ENCODE results near the gene AGXT.
A peak's percentile ranks its signal among the peaks of the same experiment; 100 is the strongest.

The AGXT gene

DNA sequence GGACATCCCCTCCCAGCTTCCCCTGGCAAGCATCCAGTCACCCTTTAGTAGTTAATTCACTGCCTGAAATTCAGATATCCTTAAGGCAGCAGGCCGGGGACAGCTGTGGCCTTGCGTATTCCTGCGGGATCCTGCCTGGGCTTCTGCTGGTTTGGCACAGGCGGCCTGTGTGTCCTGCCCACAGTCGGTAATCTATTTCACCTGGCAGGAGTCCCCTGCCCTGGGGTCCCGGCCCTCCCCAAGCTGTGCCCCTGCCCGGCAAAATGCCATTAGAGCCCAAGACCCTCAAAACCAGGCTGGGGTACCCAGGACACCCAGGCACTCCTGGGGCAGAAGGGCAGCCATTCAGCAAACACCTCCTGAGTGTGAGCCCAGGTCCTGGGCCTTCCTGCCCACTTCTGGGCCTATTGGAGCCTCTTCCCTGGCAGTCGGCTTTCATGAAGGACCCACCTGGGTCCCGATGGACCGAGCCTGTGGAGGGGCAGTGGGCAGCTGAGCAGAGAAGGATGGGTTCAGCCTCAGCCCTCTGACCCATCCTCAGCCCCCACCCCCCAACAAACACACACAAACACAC lies 49.1 kb downstream of the AGXT start:
- no peaks in the 10 kb centered on the region for H3K4me1 Mint-ChIP-seq
- no peaks in the 10 kb centered on the region for H3K36me3 Mint-ChIP-seq
- H3K27ac Mint-ChIP-seq, result no peak overlapping the region
- H3K9me3 Mint-ChIP-seq, result no peaks in the 10 kb centered on the region
- DNase-seq (ENCODE audit: low spot score in 2 of 2) (no peak), ATAC-seq (no peak)
- H3K4me3 Mint-ChIP-seq, result no peak overlapping the region

DNA sequence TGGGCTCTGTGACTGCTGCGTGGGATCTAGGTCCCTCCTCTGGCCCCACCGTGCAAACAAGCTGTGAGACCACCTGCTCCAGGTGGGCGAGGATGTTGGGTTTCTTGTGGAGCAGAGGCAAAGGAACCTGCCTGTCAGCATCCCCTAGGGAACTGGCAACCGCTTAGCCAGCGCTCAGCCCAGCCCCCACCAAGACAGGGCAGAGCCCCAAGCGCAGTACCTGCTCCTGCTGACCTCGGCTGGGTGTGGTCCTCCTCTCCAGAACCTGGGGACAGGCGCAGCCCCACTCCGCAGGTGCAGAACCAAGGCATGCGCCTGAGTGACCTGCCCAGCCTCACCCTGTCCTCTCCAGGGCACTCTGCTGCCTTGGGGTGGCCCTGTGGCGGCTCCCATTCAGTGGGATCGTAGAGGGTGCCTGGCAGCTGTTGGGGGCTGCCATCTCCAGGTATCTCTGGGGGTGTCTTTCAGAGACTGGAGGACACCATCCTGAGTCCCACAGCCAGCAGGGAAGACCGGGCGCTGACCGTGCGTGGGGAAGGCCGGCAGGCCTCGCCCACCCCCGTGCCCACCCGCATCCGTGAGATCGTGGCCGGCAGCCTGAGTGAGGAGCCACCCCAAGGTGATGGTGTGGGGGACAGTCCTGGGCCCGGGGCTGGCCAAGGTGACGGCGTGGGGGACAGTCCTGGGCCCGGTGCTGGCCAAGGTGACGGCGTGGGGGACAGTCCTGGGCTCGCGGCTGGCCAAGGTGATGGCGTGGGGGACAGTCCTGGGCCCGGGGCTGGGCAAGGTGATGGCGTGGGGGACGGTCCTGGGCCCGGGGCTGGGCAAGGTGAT lies 49.9 kb downstream of the AGXT start:
- Mint-ChIP-seq H3K4me3 (no peak overlapping the region), H3K36me3 (no peaks in the 10 kb centered on the region), H3K27ac (no peak overlapping the region), H3K4me1 (no peaks in the 10 kb centered on the region), H3K9me3 (no peaks in the 10 kb centered on the region)
- ATAC-seq, result no peak
- no peak for DNase-seq (ENCODE audit: low spot score in 2 of 2)

DNA sequence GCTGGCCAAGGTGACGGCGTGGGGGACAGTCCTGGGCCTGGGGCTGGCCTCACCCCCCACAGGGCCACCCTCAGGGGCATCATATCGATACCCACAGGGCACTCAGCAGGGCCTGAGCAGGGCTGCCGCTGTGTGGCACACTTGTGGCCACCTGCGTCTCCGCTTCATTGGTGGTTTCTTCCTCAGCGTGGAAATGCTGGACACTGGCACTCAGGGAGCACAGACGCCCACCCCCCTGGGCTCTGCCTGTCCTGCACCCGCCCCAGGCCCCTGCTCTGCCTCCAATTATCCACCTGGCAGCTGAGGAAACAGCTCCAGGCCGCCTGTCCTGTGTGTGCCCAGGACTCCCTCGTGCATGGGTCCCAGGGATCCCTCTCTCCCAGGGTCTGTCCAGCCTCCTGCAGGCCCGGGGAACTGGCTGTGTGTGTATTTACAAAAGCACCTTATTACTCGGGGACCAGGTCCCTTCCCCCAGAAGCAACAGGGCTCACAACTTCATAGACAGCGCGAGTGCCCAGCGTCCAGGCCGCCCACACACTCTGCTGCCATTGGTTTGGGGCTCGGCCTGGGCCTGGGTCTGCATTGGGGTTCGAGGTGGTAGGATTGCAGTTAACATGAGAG lies 50.6 kb downstream of the AGXT start:
- no peak overlapping the region for H3K27ac Mint-ChIP-seq
- DNase-seq (ENCODE audit: low spot score in 2 of 2), result no peak
- no peaks in the 10 kb centered on the region for H3K4me1 Mint-ChIP-seq

DNA sequence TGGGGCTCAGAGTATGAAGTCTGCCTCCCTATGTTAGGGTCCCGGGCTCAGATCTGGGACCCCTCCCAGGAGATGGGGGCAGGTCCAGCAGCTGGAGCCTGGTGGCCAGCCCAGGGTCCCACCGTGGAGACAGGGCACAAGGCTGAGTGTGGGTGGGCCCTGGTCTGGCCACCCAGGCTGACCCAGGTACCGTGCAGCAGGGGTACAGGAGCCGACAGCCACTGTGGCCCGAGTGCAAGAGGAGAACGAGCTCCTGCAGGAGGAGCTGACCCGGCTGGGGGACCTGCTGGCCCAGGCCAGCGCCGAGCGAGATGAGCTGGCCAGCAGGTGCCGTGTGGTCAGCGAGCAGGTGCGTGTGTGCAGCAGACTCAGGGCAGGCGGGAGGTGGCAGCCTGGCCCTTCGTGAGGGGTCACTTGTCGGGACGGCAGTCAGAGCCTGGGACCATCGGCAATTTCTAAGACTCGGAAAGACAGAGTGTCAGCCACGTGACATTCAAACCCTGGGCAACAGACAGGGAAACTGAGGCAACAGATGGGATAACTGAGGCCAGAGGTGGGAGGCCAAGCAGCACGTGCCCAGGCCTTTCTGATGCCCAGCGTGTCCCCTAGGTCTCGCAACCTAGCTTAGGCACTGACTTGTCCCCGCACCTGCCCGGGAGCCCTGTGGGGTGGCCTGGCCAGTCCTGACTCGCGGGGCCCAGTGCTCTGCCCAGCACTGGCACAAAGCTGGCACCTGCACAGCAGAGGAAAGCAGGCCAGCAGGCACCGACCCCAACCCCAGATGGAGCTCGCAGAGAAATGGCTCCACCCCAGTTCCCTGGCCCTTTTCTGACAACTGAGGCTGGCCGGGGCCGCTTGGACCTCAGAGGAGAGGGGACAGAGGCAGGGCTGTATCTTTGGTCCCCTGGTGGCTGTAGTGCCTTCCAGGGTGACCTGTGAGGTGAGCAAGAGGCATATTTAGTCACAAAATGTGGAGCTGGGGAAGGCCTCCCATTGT lies 51.5 kb downstream of the AGXT start:
- H3K36me3 Mint-ChIP-seq, result no peaks in the 10 kb centered on the region
- no peaks in the 10 kb centered on the region for H3K4me1 Mint-ChIP-seq
- ATAC-seq, result no peak
- H3K27ac Mint-ChIP-seq, result no peak overlapping the region
- H3K4me3 Mint-ChIP-seq, result no peak overlapping the region
- H3K9me3 Mint-ChIP-seq, result no peaks in the 10 kb centered on the region
- DNase-seq (ENCODE audit: low spot score in 2 of 2), result no peak

More for the DNA sequence above, 50.6 kb downstream of the AGXT start:
- Mint-ChIP-seq H3K4me3 (no peak overlapping the region), H3K9me3 (no peaks in the 10 kb centered on the region), H3K36me3 (no peaks in the 10 kb centered on the region)
- ATAC-seq, result no peak

DNA sequence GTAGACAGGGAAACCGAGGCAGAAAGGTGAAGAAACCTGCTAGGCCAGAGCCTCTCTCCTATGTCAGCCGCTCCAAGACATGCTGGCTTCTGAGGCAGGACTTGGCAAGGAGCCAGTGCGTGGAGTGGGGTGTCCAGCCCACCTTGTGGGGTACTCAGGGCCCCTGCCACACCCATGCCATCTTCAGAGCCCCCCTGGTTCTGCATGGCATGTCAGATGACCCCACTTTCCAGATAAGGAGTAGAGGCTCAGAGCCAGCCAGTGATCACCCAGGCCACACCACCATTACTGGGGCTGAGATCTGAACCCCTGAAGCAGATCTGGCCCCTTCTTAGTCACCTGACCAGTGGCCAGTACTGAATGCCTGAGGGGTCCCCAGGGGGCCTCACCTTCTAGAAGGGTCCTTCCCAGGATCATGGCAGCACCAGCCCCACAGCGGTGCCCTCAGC lies 52.2 kb downstream of the AGXT start:
- DNase-seq (ENCODE audit: low spot score in 2 of 2) (no peak), ATAC-seq (no peak)
- H3K4me1 Mint-ChIP-seq, result no peaks in the 10 kb centered on the region

DNA sequence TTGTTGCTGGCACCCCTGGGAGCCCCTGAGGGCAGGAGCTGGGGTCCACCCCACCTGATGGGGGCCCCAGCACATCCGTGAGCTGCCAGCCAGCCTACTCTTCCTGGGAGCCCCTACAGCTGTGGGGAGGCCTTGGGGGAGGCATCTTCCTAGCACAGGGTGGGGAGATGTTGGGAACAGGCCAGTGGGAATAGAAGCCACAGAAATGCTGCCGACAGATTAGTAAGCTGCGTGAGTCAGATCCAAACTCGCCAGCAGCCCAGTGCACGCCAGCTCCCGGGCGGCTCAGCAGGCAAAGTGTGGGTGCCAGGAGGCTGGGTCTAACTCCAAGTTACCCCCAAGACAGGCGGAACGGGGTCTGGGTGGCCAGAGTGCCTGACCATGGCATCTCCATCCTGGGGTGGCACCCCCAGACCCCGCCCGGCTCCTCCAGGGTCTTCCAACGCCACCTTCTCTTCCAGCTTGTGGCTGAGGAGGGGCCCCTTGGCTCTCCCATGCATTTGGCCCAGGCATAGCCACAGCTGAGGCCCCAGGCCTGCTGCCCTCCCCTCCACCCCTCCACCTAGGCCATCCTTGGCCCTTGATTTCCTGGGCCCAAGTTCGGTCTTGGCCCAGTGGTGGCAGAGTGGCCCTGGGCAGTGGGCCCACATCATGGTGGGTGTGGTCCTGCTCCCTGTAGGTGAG lies 52.8 kb downstream of the AGXT start:
- ATAC-seq (peak; percentile 14), DNase-seq (ENCODE audit: low spot score in 2 of 2) (no peak)
- H3K4me3 Mint-ChIP-seq, result no peak overlapping the region

More for the DNA sequence above, 52.2 kb downstream of the AGXT start:
- Mint-ChIP-seq H3K9me3 (no peaks in the 10 kb centered on the region), H3K4me3 (no peak overlapping the region), H3K27ac (peak overlapping the region; percentile 32), H3K36me3 (no peaks in the 10 kb centered on the region)

DNA sequence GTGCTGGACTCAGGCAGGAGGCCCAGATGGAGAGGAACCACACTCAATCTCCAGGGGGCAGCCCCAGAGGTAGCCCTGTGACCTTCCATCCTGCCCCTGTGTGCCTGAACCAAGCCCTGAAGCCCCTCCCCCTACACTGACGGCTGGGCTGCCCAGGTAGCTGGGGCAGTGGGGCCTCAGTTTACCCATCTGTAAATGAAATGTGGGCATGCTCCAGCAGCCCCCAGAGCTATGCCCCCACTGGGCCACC lies 53.3 kb downstream of the AGXT start:
- ATAC-seq (no peak), DNase-seq (ENCODE audit: low spot score in 2 of 2) (no peak)
- H3K27ac Mint-ChIP-seq, result no peak overlapping the region
- H3K4me1 Mint-ChIP-seq, result no peaks in the 10 kb centered on the region
- H3K4me3 Mint-ChIP-seq, result no peak overlapping the region
- no peaks in the 10 kb centered on the region for H3K36me3 Mint-ChIP-seq
- H3K9me3 Mint-ChIP-seq, result no peaks in the 10 kb centered on the region

More for the DNA sequence above, 52.8 kb downstream of the AGXT start:
- Mint-ChIP-seq H3K4me1 (no peaks in the 10 kb centered on the region), H3K27ac (peak overlapping the region; percentile 32), H3K9me3 (no peaks in the 10 kb centered on the region), H3K36me3 (no peaks in the 10 kb centered on the region)

DNA sequence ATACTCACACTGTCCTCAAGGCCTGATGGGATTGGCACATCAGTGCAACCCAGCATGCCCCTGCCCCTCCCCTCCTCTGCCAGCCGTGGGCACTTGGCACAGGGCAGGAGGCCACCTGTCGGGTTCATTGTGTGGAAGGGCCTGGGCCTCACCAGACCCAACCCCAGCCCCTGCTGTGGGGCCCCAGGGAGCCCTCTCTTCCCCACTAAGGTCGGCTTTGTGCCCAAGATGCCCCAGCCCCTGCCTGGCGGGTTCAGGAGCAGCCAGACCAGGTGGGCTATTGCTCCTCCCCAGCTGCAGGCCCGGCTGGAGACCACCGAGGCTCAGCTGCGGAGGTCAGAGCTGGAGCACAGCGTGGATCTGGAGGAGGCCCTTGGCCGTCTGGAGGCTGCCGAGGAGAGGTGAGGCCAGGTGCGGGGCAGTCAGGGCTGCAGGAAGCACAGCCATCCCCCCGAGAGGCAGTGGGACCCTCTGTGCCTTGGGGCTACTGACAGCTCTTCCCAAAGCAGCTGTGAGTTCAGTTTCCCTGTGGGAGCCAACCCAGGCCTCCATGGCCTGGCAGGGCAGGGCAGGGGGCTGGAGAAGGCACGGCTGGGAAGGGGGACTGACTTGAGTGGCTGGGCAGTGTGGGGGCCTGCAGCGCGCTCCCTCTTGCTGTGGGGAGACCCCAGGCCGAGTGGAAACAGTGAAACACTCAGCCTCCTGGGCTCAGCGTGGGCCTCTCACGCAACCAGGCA lies 53.8 kb downstream of the AGXT start:
- DNase-seq (ENCODE audit: low spot score in 2 of 2), result no peak
- H3K9me3 Mint-ChIP-seq, result no peaks in the 10 kb centered on the region

DNA sequence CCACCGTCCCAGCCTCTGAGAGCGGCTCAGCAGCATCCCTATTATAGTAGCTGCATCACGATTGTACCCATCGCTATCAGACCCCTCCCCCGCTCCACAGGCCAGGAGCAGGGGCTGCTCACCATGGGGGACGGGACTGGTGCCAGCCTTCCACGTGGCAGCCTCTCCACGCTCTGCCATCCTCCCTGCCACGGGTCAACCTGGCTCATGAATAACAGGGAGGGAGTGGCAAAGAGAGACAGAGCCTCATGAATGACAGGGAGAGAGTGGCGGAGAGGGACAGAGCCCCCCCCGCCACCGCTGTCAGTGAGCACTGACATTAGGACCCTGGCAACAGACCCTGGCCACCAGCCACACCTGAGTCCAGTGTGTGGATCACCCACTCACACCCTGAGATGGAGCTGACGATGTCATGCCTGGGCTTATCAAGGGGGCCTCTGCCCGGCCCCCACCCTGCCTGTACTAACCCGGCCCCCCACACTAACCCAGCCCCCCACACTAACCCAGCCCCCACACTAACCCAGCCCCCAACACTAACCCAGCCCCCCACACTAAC lies 54.4 kb downstream of the AGXT start:
- H3K4me3 Mint-ChIP-seq, result no peak overlapping the region
- H3K4me1 Mint-ChIP-seq, result no peaks in the 10 kb centered on the region
- H3K9me3 Mint-ChIP-seq, result no peaks in the 10 kb centered on the region
- DNase-seq (ENCODE audit: low spot score in 2 of 2) (no peak), ATAC-seq (no peak)
- no peaks in the 10 kb centered on the region for H3K36me3 Mint-ChIP-seq
- H3K27ac Mint-ChIP-seq, result no peak overlapping the region

More for the DNA sequence above, 53.8 kb downstream of the AGXT start:
- Mint-ChIP-seq H3K36me3 (no peaks in the 10 kb centered on the region), H3K4me1 (no peaks in the 10 kb centered on the region), H3K4me3 (no peak overlapping the region), H3K27ac (no peak overlapping the region)
- ATAC-seq, result no peak

DNA sequence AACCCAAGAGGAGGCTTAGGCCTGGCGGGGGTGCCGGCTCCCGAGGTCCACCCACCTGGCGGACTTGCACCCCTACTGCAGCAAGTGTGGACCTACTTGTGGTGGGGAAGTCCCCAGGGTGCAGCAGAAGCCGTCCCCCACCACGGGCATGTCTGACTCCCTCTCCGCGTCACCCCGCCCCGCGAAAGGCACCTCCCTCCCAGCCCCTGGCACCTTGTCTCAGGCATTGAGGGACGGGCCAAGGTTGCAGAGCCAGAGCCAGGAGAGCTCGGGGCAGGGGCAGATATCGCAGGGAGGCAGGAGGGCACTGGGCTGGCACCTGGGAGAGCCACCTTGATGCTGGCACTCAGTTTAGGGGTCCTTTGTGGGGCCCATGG lies 56.6 kb downstream of the AGXT start:
- H3K4me3 Mint-ChIP-seq, result no peak overlapping the region
- no peak for DNase-seq (ENCODE audit: low spot score in 2 of 2)
- H3K4me1 Mint-ChIP-seq, result no peaks in the 10 kb centered on the region
- H3K27ac Mint-ChIP-seq, result no peak overlapping the region
- H3K9me3 Mint-ChIP-seq, result no peaks in the 10 kb centered on the region
- H3K36me3 Mint-ChIP-seq, result no peaks in the 10 kb centered on the region
- ATAC-seq, result no peak

DNA sequence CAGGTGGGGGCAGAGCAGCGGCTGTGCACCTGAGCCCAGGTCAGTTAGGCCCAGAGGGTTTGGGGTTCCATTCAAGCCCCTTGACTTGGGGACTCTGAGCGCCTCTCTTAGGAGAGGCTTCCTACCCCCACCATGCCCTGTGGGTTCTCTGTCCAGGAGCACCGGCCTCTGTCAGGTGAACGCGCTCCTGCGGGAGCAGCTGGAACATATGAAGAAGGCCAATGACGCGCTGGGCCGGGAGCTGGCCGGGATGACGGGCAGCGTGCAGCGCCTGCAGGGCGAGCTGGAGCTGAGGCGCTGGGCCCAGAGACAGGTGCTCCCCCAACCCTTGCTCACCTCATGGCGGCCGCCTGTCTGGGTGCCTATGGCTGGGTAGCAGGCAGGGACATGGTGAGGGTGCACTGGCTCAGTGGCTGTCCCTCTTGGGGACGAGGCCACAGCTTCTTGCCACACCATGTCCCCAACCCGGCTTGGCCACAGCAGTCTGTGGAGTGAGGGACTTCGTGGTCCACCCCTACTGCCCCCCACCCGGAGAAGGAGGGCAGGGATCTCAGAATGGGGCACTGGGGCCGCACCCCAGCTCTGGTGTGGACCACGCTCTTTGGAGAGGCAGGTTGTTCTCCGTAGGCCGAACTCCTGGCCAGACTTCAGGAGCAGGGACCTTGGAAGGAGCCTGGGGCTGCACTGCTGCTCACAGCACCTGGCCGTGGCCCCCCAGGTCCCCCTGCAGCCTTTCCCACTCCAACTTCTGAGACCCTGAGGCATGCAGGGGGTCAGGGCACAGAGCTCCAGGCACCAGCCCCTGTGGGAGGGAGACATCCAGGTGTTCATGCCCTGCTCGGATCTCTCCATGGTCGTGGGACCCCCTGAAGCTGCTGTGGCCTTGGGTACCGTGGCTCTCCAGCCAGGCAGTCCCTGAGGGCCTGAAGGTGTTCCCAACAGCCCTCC lies 57.2 kb downstream of the AGXT start:
- no peak overlapping the region for H3K27ac Mint-ChIP-seq
- no peak overlapping the region for H3K4me3 Mint-ChIP-seq
- no peaks in the 10 kb centered on the region for H3K9me3 Mint-ChIP-seq
- H3K4me1 Mint-ChIP-seq, result no peaks in the 10 kb centered on the region
- no peaks in the 10 kb centered on the region for H3K36me3 Mint-ChIP-seq
- no peak for ATAC-seq
- no peak for DNase-seq (ENCODE audit: low spot score in 2 of 2)

DNA sequence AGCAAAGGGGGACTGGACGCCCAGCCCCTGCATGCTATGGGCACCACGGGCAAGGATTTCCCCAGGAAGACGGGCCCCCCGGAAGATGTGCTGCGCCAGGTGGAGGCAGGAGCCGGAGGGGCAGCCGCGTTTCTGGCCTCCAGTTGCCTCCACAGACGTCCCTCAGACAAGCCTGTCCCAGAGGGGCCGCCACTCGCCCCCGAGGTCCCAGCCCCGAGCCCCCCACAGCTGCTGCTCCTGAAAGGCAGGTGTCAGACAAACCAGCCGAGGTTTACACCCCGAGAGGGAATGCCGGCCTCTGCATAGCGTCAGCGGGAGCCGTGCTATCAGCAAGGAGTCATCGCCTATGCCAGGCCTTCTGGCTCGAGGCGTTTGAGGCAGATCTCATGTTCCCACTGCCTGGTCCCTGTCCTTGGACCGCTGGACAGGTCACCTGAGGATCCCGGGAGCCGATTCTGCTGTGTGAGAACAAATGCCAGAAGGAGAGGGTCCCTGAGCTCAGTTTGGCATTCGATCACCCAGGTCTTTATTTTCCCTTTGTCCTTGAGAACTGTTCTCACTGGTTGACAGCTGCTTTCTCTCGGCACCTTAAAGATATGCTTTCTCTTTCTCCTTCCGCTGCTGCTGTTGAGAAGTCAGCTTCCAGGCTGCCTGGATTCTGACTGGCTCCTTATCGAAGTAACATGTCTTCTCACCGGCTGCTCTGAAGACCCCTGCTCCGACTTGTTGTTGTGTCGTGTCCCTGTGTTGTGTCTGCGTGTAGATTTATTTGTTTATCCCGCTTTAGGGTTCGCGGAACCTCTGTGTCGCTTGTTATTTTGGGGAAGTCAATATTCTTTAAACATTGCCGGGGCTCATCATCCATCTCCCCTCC lies 58.1 kb downstream of the AGXT start:
- Mint-ChIP-seq H3K36me3 (no peaks in the 10 kb centered on the region), H3K27ac (no peak overlapping the region), H3K9me3 (no peaks in the 10 kb centered on the region), H3K4me3 (no peak overlapping the region), H3K4me1 (no peaks in the 10 kb centered on the region)
- DNase-seq (ENCODE audit: low spot score in 2 of 2), result no peak
- ATAC-seq, result no peak

All from stimulated activated effector memory CD8-positive, alpha-beta T cell treated with anti-CD3 and anti-CD28 coated beads, Interleukin-12 subunit alpha, Interleukin-12 subunit beta, amount 100 ng/mL, for 72 hours (primary cell).